SKM-1 (cell line): ENCODE measurements around the gene EMID1.

ENCODE experiments used
- DNase-seq: peaks from one replicate; lab custom pipeline; 2025; ENCODE audit not compliant: unreplicated experiment; lab: John Stamatoyannopoulos, UW

The EMID1 gene

GRCh38 chr22:29258407-29259252 lies 52.9 kb downstream of the EMID1 start:
- DNase-seq: no peak

GRCh38 chr22:29259253-29259899 lies 53.7 kb downstream of the EMID1 start:
- no peak for DNase-seq

- DNase-seq: no peak
Measured at GRCh38 chr22:29260031-29260560, 54.4 kb downstream of the EMID1 start.

- no peak for DNase-seq
Measured at GRCh38 chr22:29260601-29261315, 55.1 kb downstream of the EMID1 start.

- no peak for DNase-seq
Measured at GRCh38 chr22:29263791-29264276, 58.1 kb downstream of the EMID1 start.

GRCh38 chr22:29265305-29265704 lies 59.6 kb downstream of the EMID1 start:
- no peak for DNase-seq

- DNase-seq: no peak
Measured at GRCh38 chr22:29265929-29266328, 60.2 kb downstream of the EMID1 start.

- DNase-seq: no peak
Measured at GRCh38 chr22:29266564-29267461, 61.1 kb downstream of the EMID1 start.

GRCh38 chr22:29267462-29267857 lies 61.8 kb downstream of the EMID1 start:
- DNase-seq: no peak

- DNase-seq: peak; percentile 95
Measured at GRCh38 chr22:29267858-29268510, 62.3 kb downstream of the EMID1 start, which contains the start of the genes EWSR1 and RHBDD3. Gene EWSR1, plus strand, starts transcription at chr22:29268268. Its CDS starts 69 bp downstream, at chr22:29268337. Gene RHBDD3, minus strand, starts transcription at chr22:29267981. Its CDS starts 2,355 bp downstream, at chr22:29265626.

GRCh38 chr22:29268511-29269229 lies 63.0 kb downstream of the EMID1 start:
- DNase-seq: no peak

- DNase-seq: no peak
Measured at GRCh38 chr22:29269230-29269604, 63.5 kb downstream of the EMID1 start.

- no peak for DNase-seq
Measured at GRCh38 chr22:29269731-29270474, 64.2 kb downstream of the EMID1 start.

- no peak for DNase-seq
Measured at GRCh38 chr22:29270475-29271271, 65.0 kb downstream of the EMID1 start.

- no peak for DNase-seq
Measured at GRCh38 chr22:29272624-29273023, 66.9 kb downstream of the EMID1 start.

- DNase-seq: no peak
Measured at GRCh38 chr22:29275167-29275566, 69.5 kb downstream of the EMID1 start.

- DNase-seq: no peak
Measured at GRCh38 chr22:29275819-29276565, 70.3 kb downstream of the EMID1 start.
